Activated CD8-positive, alpha-beta memory T cell treated with anti-CD3 and anti-CD28 coated beads, Interleukin-2, amount 10 ng/mL, durations not matched to agents 7 days and 5 days (primary cell): Measurements from ENCODE around the gene RIT2. TPM values are rescaled to one million over a fixed set of nuclear protein-coding genes. Genes with fewer than 3 reads are reported as not detected.

Experiments used
- ATAC-seq: fragments of 150-1000 bp; cut with Tn5 transposase; one replicate; pipeline ENCODE4 v1.10.0; 2021; ENCODE audit warnings: moderate library complexity
- CTCF ChIA-PET: fragments of 350-600 bp; sonication (Branson Sonifier 250); formaldehyde crosslinking; loops from one replicate; lab custom pipeline; 2021; ENCODE audit warnings: antibody characterized with exemption; lab: Charles Lee
- DNase-seq: peaks from one replicate; pipeline ENCODE4 v3.0.0-alpha.2; 2020
- H3K27ac Mint-ChIP-seq: one replicate; pipeline ENCODE4 v1.8.0; 2021; ENCODE audit warnings: mild to moderate bottlenecking, mixed read lengths
- H3K27me3 Mint-ChIP-seq: one replicate; pipeline ENCODE4 v1.8.0; 2021; ENCODE audit warnings: mixed read lengths
- H3K36me3 Mint-ChIP-seq: one replicate; pipeline ENCODE4 v1.8.0; 2021; ENCODE audit warnings: mild to moderate bottlenecking, mixed read lengths
- H3K4me1 Mint-ChIP-seq: one replicate; pipeline ENCODE4 v1.8.0; 2021; ENCODE audit warnings: mixed read lengths
- H3K4me3 Mint-ChIP-seq: one replicate; pipeline ENCODE4 v1.8.0; 2021; ENCODE audit warnings: mild to moderate bottlenecking, moderate library complexity, mixed read lengths
- H3K9me3 Mint-ChIP-seq: one replicate; pipeline ENCODE4 v1.8.0; 2022; ENCODE audit warnings: low read depth, mixed read lengths
- total RNA-seq, 2 experiments: library from RNA; stranded (reverse); gene quantifications; one replicate each; pipeline ENCODE4 v1.2.3, GENCODE V29; 2021

RIT2 gene
- total RNA-seq, 2 experiments from 2014 or later = not detected

DNA sequence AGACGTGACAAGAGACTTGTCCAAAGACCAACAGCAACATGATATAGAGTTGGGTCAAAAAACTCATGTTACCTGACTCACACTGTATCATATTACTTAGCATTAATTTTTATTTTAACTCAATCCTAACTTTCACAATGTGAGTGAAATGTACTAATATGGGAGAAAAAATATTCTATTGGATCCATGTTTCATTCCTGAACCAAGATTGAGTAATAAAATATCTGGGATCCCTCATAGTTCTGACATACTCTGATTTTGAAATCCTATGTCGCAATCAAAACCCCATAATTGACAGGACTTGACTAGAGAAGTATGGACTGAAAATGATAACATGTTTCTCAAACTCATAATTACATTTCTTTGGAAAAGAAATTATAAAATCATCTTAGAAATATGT is 190.4 kb downstream of the RIT2 start:
- CTCF ChIA-PET = no interaction called here
- H3K36me3 Mint-ChIP-seq = no peaks in the 10 kb centered on the region
- H3K9me3 Mint-ChIP-seq = peaks cover 5% of the 10 kb centered on the region

DNA sequence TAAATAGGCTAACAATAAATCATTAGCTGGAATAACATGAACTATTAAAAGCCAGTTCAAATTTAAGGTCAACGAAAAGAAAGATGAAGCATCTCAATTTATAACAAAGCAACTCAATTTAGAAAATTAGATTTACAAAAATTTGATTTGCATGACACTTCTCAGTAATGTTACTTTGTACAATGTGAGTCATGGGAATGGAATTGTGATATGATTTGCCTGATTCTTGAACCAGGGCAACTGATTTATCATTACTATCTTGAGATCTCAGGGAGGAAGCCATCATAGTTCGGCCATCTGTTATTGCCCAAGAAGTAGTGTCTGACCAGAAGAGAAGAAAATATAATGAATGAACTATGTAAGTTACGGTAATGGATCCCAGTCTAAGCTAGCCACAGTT is 193.1 kb downstream of the RIT2 start:
- DNase-seq (no peak), ATAC-seq (no peak)
- H3K9me3 Mint-ChIP-seq = peaks cover 15% of the 10 kb centered on the region
- no peak overlapping the region for H3K27ac Mint-ChIP-seq
- CTCF ChIA-PET = no interaction called here
- no peaks in the 10 kb centered on the region for H3K4me1 Mint-ChIP-seq
- H3K4me3 Mint-ChIP-seq = no peak overlapping the region
- H3K27me3 Mint-ChIP-seq = no peaks in the 10 kb centered on the region
- no peaks in the 10 kb centered on the region for H3K36me3 Mint-ChIP-seq

More for the DNA sequence above, 190.4 kb downstream of the RIT2 start:
- DNase-seq (no peak), ATAC-seq (no peak)
- no peaks in the 10 kb centered on the region for H3K4me1 Mint-ChIP-seq
- no peaks in the 10 kb centered on the region for H3K27me3 Mint-ChIP-seq
- no peak overlapping the region for H3K27ac Mint-ChIP-seq
- H3K4me3 Mint-ChIP-seq = no peak overlapping the region

DNA sequence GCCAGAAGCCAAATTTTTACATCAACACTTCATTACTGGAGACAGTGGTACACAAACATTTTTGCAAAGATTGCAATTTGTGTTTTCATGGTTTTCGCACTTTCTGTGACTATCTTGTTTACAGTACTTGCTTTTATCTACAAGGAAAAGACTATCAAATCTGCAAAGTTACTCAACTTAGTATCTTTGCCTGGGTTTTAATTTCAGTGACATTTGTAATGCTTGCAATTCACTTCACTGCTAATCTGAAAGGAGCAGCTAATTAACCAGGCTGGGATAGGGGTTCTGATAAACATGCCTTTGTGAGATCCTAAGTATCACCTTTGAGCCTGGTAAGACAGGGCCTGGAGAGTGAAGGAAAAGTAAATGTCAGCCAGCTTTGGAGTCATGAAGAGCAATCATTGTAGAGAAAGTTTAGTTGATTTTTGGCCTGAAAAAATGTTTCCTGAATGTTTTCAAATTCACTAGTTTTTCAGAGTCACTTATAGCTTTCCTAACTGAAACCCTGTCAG is 194.2 kb downstream of the RIT2 start:
- Mint-ChIP-seq H3K27me3 (no peaks in the 10 kb centered on the region), H3K9me3 (peaks cover 15% of the 10 kb centered on the region), H3K36me3 (no peaks in the 10 kb centered on the region), H3K27ac (no peak overlapping the region), H3K4me1 (no peaks in the 10 kb centered on the region), H3K4me3 (no peak overlapping the region)
- DNase-seq (no peak), ATAC-seq (no peak)
- CTCF ChIA-PET = no interaction called here

DNA sequence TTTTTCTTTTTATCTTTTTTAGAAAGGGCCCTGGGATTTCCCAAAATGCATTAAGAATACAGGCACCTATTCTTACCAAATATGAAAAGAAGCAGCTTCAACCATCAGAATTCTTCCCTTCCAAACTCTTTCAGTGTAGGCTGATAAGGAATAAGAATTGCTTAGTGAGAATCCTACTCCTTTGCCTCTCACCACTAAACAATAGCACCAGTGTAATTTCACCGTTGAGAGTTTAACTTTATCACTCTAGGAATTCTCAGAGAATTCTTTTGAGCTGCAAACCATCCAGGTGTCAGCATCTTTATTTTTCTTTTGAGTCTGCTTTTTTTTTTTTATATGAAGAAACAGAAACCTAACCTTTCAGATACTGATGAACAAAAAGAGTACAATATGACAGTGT is 194.9 kb downstream of the RIT2 start:
- ATAC-seq (no peak), DNase-seq (no peak)
- Mint-ChIP-seq H3K9me3 (peaks cover 15% of the 10 kb centered on the region), H3K36me3 (no peaks in the 10 kb centered on the region), H3K4me3 (no peak overlapping the region), H3K4me1 (no peaks in the 10 kb centered on the region), H3K27me3 (no peaks in the 10 kb centered on the region), H3K27ac (no peak overlapping the region)
- CTCF ChIA-PET = no interaction called here

DNA sequence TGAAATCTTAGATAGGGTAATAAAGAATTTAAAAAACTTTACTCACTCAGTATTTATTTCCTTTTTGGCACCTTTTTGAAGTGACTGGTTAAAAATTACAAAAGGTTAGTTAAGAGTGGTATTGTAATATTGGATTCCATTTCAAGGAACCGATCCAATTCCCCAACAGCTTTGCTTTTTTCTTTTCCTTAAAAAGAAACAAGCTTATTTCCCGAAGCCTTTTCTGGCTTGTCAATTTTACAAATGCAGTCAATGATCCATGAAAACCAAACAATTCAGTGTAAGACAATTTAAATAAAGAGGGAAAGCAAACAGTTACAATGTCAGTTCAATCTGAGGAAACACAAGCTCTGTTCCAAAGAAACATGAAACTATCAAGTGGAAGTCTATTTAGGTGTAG is 200.2 kb downstream of the RIT2 start:
- no peaks in the 10 kb centered on the region for H3K27me3 Mint-ChIP-seq
- H3K9me3 Mint-ChIP-seq = peaks cover 12% of the 10 kb centered on the region
- H3K4me1 Mint-ChIP-seq = no peaks in the 10 kb centered on the region
- ATAC-seq = no peak
- DNase-seq = no peak
- no peaks in the 10 kb centered on the region for H3K36me3 Mint-ChIP-seq
- CTCF ChIA-PET = interaction anchor here (0.8 kb wide), 1 partner anchor 549 kb away, joined by 3 read pairs; no protein-coding TSS in a partner anchor
- no peak overlapping the region for H3K4me3 Mint-ChIP-seq
- H3K27ac Mint-ChIP-seq = no peak overlapping the region

DNA sequence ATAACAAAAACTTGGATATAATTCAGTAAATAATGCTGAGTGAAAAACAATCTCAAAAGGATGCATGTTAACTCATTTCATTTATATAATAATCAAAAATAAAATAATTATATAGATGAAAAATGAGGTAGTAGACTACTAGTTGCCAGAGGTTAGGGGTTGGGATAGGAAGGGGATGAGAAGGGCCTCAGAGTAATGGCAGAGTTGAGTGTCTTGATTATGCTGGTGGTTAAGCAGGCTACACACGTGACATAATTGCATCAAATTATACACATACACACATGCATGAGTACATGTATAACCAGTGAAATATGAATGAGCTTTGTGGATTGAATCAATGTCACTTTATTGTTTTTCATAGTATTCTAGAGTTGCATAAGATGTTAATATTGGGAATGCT is 201.0 kb downstream of the RIT2 start:
- ATAC-seq = no peak
- no peak for DNase-seq
- Mint-ChIP-seq H3K27me3 (no peaks in the 10 kb centered on the region), H3K27ac (no peak overlapping the region), H3K36me3 (no peaks in the 10 kb centered on the region), H3K9me3 (peaks cover 9% of the 10 kb centered on the region), H3K4me3 (no peak overlapping the region), H3K4me1 (no peaks in the 10 kb centered on the region)
- CTCF ChIA-PET = no interaction called here

DNA sequence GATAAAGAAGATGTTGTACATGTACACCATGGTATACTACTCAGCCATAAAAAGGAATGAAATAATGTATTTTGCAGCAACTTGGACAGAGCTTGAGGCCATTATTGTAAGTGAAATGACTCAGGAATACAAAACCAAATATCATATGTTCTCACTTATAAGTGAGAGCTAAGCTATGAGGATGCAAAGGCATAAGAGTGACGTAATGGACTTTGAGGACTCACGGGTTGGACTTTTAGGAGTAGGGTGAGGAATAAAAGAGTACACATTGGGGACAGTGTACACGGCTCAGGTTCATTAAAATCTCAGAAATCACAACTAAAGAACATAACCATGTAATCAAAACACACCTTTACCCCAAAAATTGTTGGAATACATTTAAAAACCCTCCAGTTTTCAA is 206.4 kb downstream of the RIT2 start:
- Mint-ChIP-seq H3K4me1 (no peaks in the 10 kb centered on the region), H3K36me3 (no peaks in the 10 kb centered on the region), H3K27me3 (no peaks in the 10 kb centered on the region), H3K9me3 (peaks cover 6% of the 10 kb centered on the region), H3K27ac (no peak overlapping the region), H3K4me3 (no peak overlapping the region)
- CTCF ChIA-PET = no interaction called here
- ATAC-seq (no peak), DNase-seq (no peak)

DNA sequence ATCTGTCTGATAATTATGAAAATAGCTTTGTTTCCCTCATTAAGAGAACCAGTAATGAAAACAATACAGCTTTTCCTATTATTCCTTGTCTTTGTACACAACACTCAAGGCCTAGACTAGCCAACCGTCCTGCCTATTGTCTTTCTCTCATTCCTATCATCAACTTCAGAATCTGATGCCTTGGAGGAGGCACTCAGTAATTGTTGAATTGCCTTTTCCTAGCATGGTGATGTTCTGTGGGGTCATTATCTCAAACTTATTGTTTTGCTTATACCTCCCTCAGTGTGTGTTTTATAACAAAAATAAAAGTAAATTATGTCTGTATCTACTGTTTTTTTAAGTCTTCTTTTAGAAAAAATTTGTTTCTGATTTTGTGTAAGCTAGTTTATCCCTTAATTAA is 208.7 kb downstream of the RIT2 start:
- H3K27me3 Mint-ChIP-seq = no peaks in the 10 kb centered on the region
- CTCF ChIA-PET = no interaction called here

DNA sequence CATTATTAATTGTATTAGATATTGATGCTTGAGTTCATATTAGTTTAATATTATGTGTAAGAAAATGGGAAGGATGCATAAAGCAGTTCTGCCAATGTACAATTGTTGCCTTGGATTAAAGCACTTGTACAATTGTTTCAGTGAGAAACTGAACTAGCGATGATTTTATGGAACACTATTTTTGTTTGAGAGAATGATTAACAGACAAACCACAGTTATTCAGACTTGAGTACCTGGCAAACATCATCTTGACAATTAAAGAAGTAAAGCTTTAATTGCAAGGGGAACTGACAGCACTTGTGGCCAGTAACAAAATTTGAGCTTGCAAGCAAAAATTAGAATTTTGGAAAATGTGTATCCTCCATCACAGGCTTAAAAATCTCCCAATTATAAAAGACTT is 214.3 kb downstream of the RIT2 start:
- Mint-ChIP-seq H3K36me3 (no peaks in the 10 kb centered on the region), H3K27me3 (no peaks in the 10 kb centered on the region), H3K4me3 (no peak overlapping the region), H3K4me1 (no peaks in the 10 kb centered on the region), H3K27ac (no peak overlapping the region), H3K9me3 (peaks cover 2% of the 10 kb centered on the region)
- no peak for DNase-seq
- no peak for ATAC-seq
- CTCF ChIA-PET = no interaction called here

More for the DNA sequence above, 208.7 kb downstream of the RIT2 start:
- H3K9me3 Mint-ChIP-seq = peaks cover 6% of the 10 kb centered on the region
- no peak overlapping the region for H3K4me3 Mint-ChIP-seq
- ATAC-seq (no peak), DNase-seq (no peak)
- H3K36me3 Mint-ChIP-seq = no peaks in the 10 kb centered on the region
- H3K27ac Mint-ChIP-seq = no peak overlapping the region
- H3K4me1 Mint-ChIP-seq = no peaks in the 10 kb centered on the region

DNA sequence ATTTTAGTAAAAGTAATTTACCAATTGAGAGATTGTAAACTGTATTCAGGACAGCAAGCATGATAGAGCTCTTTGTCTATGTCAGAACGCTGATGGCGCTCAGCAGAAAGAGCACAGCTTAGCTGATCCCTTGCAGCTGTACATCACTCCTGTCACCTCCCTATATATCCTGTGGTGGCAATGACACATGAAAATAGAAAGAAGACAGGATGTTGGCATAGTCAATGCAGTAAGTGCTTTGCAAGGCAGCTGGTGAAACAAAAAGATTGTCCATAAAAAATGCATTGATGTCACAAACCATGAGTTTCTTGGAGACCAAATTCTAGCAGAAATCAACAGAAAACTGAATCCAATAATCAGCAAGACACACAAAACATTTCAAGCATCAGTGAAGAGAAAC is 221.5 kb downstream of the RIT2 start:
- no peak overlapping the region for H3K27ac Mint-ChIP-seq
- H3K4me1 Mint-ChIP-seq = no peaks in the 10 kb centered on the region
- CTCF ChIA-PET = no interaction called here
- DNase-seq (no peak), ATAC-seq (no peak)
- H3K27me3 Mint-ChIP-seq = no peaks in the 10 kb centered on the region
- no peaks in the 10 kb centered on the region for H3K36me3 Mint-ChIP-seq
- H3K9me3 Mint-ChIP-seq = peaks cover 2% of the 10 kb centered on the region
- H3K4me3 Mint-ChIP-seq = no peak overlapping the region

DNA sequence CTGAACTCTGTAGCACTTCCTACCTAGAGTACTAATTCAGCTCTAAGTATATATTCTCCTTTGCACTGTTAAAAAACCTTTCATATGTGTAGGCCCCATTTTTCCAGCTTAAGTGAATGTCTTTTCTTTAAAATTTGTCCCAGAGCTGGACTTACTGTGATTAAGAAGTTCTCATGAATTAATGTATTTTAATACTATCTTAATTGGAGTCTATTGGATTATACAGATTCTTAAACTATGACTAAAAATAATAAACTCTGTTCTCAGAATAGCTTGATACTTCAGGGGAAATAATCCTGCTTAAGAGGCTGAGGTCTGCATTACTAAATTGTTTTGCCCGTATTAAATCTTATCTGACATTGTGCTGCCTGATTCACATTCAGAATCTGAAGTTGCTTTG is 223.3 kb downstream of the RIT2 start:
- ATAC-seq (no peak), DNase-seq (no peak)
- no peaks in the 10 kb centered on the region for H3K27me3 Mint-ChIP-seq
- H3K9me3 Mint-ChIP-seq = no peaks in the 10 kb centered on the region
- no peak overlapping the region for H3K27ac Mint-ChIP-seq
- H3K36me3 Mint-ChIP-seq = no peaks in the 10 kb centered on the region
- no peak overlapping the region for H3K4me3 Mint-ChIP-seq
- no peaks in the 10 kb centered on the region for H3K4me1 Mint-ChIP-seq
- CTCF ChIA-PET = no interaction called here

DNA sequence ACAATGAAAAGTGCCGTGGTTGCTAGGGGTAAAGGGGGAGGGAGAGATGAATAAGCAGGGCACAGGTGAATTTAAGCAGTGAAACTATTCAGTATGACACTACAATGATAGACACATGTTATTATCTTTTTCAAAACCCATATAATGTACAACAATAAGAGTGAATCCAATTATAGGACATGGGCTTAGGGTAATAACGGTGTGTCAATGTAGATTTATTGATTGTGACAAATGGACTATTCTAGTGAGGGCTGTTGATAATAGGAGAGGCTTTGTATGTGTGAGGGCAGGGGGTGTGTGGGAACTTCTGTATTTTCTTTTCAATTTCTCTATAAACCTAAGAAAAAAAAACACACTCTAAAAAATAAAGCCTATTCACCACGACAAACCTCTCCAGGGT is 223.8 kb downstream of the RIT2 start:
- DNase-seq = no peak
- no peaks in the 10 kb centered on the region for H3K9me3 Mint-ChIP-seq
- H3K4me3 Mint-ChIP-seq = no peak overlapping the region
- ATAC-seq = no peak
- H3K36me3 Mint-ChIP-seq = no peaks in the 10 kb centered on the region
- CTCF ChIA-PET = no interaction called here
- H3K27me3 Mint-ChIP-seq = no peaks in the 10 kb centered on the region
- no peaks in the 10 kb centered on the region for H3K4me1 Mint-ChIP-seq
- no peak overlapping the region for H3K27ac Mint-ChIP-seq

DNA sequence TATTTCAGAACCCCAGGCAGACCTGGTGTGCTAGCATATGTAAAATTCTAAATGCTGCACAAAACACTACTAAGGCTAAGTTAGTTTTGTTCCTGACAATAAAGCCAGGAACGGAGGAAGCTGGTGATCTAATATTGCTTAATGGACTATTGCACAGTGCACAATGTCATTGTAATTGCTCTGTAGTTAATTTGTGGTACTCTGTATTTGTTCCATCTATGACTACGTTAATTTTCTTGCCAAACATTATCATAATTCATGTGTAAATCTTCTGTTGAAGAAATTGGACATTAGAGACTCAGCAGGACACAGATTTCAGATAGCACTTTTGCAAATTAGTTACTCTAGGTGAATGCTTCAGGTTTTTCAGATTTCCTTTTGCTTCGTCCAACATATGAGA is 232.3 kb downstream of the RIT2 start:
- CTCF ChIA-PET = no interaction called here
- no peaks in the 10 kb centered on the region for H3K4me1 Mint-ChIP-seq
- no peaks in the 10 kb centered on the region for H3K36me3 Mint-ChIP-seq
- DNase-seq (no peak), ATAC-seq (no peak)
- H3K27me3 Mint-ChIP-seq = no peaks in the 10 kb centered on the region
- H3K27ac Mint-ChIP-seq = no peak overlapping the region
- H3K9me3 Mint-ChIP-seq = peaks cover 10% of the 10 kb centered on the region
- H3K4me3 Mint-ChIP-seq = no peak overlapping the region

DNA sequence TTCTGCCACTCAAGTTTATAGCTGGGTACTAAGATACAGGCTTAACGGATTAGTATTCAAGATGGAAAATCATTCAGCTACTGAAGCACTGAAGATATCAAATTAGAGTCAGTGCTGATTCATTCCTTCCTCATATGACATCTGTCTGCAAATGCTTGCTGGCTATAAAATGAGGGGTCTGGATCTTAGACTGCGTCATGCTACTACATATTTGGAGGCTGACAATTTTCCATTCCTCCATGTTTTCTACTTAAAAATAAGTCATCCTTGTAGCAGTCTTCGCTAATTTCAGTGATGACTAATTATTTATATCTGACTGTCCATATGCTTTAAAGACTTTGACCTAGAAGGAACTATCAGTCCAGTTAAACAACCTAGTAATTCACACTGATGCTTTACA is 233.4 kb downstream of the RIT2 start:
- ATAC-seq = no peak
- no peaks in the 10 kb centered on the region for H3K4me1 Mint-ChIP-seq
- no peaks in the 10 kb centered on the region for H3K27me3 Mint-ChIP-seq
- H3K9me3 Mint-ChIP-seq = peaks cover 10% of the 10 kb centered on the region
- CTCF ChIA-PET = no interaction called here
- DNase-seq = no peak
- no peak overlapping the region for H3K4me3 Mint-ChIP-seq
- H3K36me3 Mint-ChIP-seq = no peaks in the 10 kb centered on the region
- no peak overlapping the region for H3K27ac Mint-ChIP-seq

DNA sequence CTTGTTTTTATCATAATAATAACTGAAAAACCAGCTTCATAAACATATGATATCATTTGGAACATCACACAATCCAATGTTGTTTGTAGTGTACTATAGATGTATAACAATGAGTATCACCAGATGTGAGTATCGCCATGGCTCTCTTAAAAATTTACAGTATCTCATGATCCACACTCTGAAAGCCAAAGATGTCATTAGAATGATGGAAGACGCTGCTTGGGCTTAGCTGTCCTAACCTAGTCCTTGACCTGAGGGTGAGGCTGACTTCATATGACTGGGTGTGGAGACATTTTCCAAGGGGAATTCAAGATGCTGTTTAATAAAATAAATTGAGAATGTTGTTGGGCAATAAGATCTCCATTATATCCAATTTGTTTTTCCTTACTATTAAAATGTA is 242.6 kb downstream of the RIT2 start:
- no peak for ATAC-seq
- CTCF ChIA-PET = no interaction called here
- no peaks in the 10 kb centered on the region for H3K36me3 Mint-ChIP-seq
- no peaks in the 10 kb centered on the region for H3K4me1 Mint-ChIP-seq
- H3K4me3 Mint-ChIP-seq = no peak overlapping the region
- no peaks in the 10 kb centered on the region for H3K27me3 Mint-ChIP-seq
- H3K27ac Mint-ChIP-seq = no peak overlapping the region
- DNase-seq = no peak
- H3K9me3 Mint-ChIP-seq = peaks cover 2% of the 10 kb centered on the region
